SK-N-MC (cell line): ENCODE results near the gene DOC2B.

Experiments used
- EZH2 ChIP-seq: fragments of 200-600 bp; sonication (generic); IDR thresholded peaks from one replicate; pipeline ENCODE4 v1.6.1; 2017; ENCODE audit warnings: antibody characterized with exemption
- POLR2AphosphoS5 ChIP-seq: IDR thresholded peaks from 2 replicates; pipeline ENCODE4 v1.6.1; 2012; ENCODE audit warnings: mild to moderate bottlenecking, low read depth, low read length, borderline replicate concordance

GRCh38 chr17:146983-147761 lies 34.3 kb downstream of the DOC2B start:
- TF ChIP-seq EZH2 = no peak
- TF ChIP-seq POLR2AphosphoS5 = no peak
